ENCODE data around the gene ISLR.

- TF ChIP-seq POLR2A (IDR thresholded peaks at IDR 0.05; ENCODE audit: low read depth), result no peak
- no peak for TF ChIP-seq POLR2AphosphoS5 (IDR thresholded peaks at IDR 0.05)
- TF ChIP-seq CTCF (IDR thresholded peaks at IDR 0.05), result no peak
- TF ChIP-seq EP300 (IDR thresholded peaks at IDR 0.05), result no peak
Measured at GRCh38 chr15:74165461-74165860, 8.0 kb upstream of the ISLR start.

Measured in esophagus muscularis mucosa (tissue), 4 donors.